GM12892 (cell line): ENCODE results near the gene CARD9.

ENCODE experiments used
- POLR2A ChIP-seq: IDR thresholded peaks from 2 replicates; pipeline ENCODE4 v1.6.1; 2011; ENCODE audit warnings: low read depth, low read length, control low read depth
- POLR2AphosphoS5 ChIP-seq: IDR thresholded peaks from 2 replicates; pipeline ENCODE4 v1.6.1; 2011; ENCODE audit warnings: low read depth, low read length, control low read depth

DNA sequence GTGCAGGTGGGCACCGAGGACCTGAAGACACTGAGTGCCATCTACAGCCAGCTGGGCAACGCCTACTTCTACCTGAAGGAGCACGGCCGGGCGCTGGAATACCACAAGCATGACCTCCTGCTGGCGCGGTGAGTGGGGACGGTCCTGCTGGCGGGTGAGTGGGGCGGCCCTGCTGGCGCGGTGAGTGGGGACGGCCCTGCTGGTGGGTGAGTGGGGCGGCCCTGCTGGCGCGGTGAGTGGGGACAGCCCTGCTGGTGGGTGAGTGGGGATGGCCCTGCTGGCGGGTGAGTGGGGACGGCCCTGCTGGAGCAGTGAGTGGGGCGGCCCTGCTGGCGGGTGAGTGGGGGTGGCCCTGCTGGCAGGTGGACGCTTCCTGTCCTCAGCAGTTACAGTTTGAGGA lies 38.9 kb downstream of the CARD9 start:
- no peak for TF ChIP-seq POLR2A
- TF ChIP-seq POLR2AphosphoS5: no peak
